ENCODE data around the gene USF3. TPM values are rescaled to one million over a fixed set of nuclear protein-coding genes. Genes with fewer than 3 reads are reported as not detected.

The USF3 gene
- total and polyA plus RNA-seq, 2 of the 8 experiments (the other 6 are each of a cell fraction or from before 2014, with no cell fraction given) = 9.6 to 18.5 TPM

GRCh38 chr3:113728661-113729060 lies 32.2 kb upstream of the USF3 start:
- CTCF ChIA-PET (ENCODE audit: partially characterized antibody) = interaction anchor here (0.8 to 2.5 kb wide), 5 partner anchors 7 to 235 kb away, joined by 3 to 12 read pairs (median 3); partner anchors contain the start of gene NAA50
- H3K27me3 ChIP-seq (replicated peaks in 1 of 4; ENCODE audit: control insufficient read depth in 3 of 4, extremely low read depth in 1 of 4, insufficient read depth in 3 of 4, low read length in 3 of 4) = no peaks in the 10 kb centered on the region
- H3K4ac ChIP-seq (replicated peaks; ENCODE audit: insufficient read length, low read depth, low read length) = no peak overlapping the region
- H2BK5ac ChIP-seq (ENCODE audit: low read depth, low read length) = no peak overlapping the region
- no peak overlapping the region for H3K56ac ChIP-seq (replicated peaks; ENCODE audit: insufficient read length, low read depth, low read length)
- H2AFZ ChIP-seq (ENCODE audit: low read length) = no peak overlapping the region
- H2BK120ac ChIP-seq (replicated peaks; ENCODE audit: low read depth, low read length) = no peak overlapping the region
- no peak overlapping the region for H2BK12ac ChIP-seq (ENCODE audit: low read depth, low read length)
- H4K5ac ChIP-seq (ENCODE audit: insufficient read length, low read depth, low read length) = no peak overlapping the region
- H3K4me3 ChIP-seq (ENCODE audit: extremely low read depth in 1 of 4, insufficient read depth in 2 of 4, low read depth in 3 of 4, low read length in 4 of 4) = no peak overlapping the region
- H4K20me1 ChIP-seq (replicated peaks in 1 of 2; ENCODE audit: control insufficient read depth in 1 of 2, insufficient read depth in 2 of 2, low read length in 2 of 2) = peaks cover 4 to 7% of the 10 kb centered on the region in 2 experiments
- POLR2A ChIA-PET (ENCODE audit: partially characterized antibody) = interaction anchor here (1.3 kb wide), 1 partner anchor 16 kb away, joined by 6 read pairs; no protein-coding TSS in a partner anchor
- H3K14ac ChIP-seq (ENCODE audit: insufficient read length) = no peak overlapping the region
- no peak overlapping the region for H3K23ac ChIP-seq (ENCODE audit: insufficient read length)
- no peak overlapping the region for H3K18ac ChIP-seq (ENCODE audit: extremely low read depth, low read length)
- TF ChIP-seq MAX (IDR thresholded peaks at IDR 0.05) (no peak), MAFK (IDR thresholded peaks at IDR 0.05; ENCODE audit: low read depth, low read length) (peak; percentile 51; the same call in 1 of the 2 replicates)
- H3K79me2 ChIP-seq (ENCODE audit: control insufficient read depth in 1 of 2, insufficient read depth in 2 of 2, low read length in 2 of 2) = peaks cover 5 to 100% of the 10 kb centered on the region in 2 experiments; a peak in 3 of 4 replicates
- no peak overlapping the region for H4K8ac ChIP-seq (ENCODE audit: extremely low read depth, insufficient read depth, low read length)
- no peaks in the 10 kb centered on the region for H3K9me3 ChIP-seq (ENCODE audit: insufficient read depth in 2 of 2, low read depth in 1 of 2, low read length in 1 of 2)
- no peaks in the 10 kb centered on the region for H3K23me2 ChIP-seq (ENCODE audit: low read depth, low read length)
- peaks cover 0 to 10% (median 0%) of the 10 kb centered on the region in 4 experiments; a peak in 1 of 8 replicates for H3K36me3 ChIP-seq (ENCODE audit: control insufficient read depth in 2 of 4, insufficient read depth in 4 of 4, low read length in 3 of 4)
- H2BK15ac ChIP-seq (ENCODE audit: low read length) = no peak overlapping the region
- no peak overlapping the region for H3K9ac ChIP-seq (replicated peaks in 1 of 4; ENCODE audit: extremely low read depth in 1 of 4, low read depth in 3 of 4, low read length in 3 of 4)
- no peak for DNase-seq (ENCODE audit: low read depth in 1 of 2, low spot score in 2 of 2)
- no peak overlapping the region for H4K91ac ChIP-seq (replicated peaks; ENCODE audit: insufficient read length, low read length)
- peaks cover 9% of the 10 kb centered on the region for H3K79me1 ChIP-seq (ENCODE audit: low read depth, low read length)
- H3K27ac ChIP-seq (ENCODE audit: low read depth, low read length) = no peak overlapping the region
- H2BK20ac ChIP-seq (ENCODE audit: low read length) = no peak overlapping the region
- no peak overlapping the region for H3K4me2 ChIP-seq (ENCODE audit: insufficient read depth in 1 of 2, low read depth in 2 of 2, low read length in 2 of 2)
- H3K4me1 ChIP-seq (replicated peaks in 1 of 4; ENCODE audit: control insufficient read depth in 3 of 4, insufficient read depth in 4 of 4, low read length in 3 of 4) = no peaks in the 10 kb centered on the region; a peak in 1 of 7 replicates
- no peak overlapping the region for H2AK5ac ChIP-seq (ENCODE audit: low read depth, low read length)
- no peak for FAIRE-seq
- 100% methylated on average over 1 of the region's 2 CpGs; no CpG with 5 or more reads in 1 of the 2 experiments for WGBS, 2 experiments (ENCODE audit: extremely low coverage in 1 of 2, insufficient coverage in 1 of 2, insufficient read length in 1 of 2, insufficient replicate concordance in 2 of 2, low coverage in 1 of 2, low lambda C conversion rate in 2 of 2, missing lambda C conversion rate in 1 of 2)

Measured in H1 (cell line).